Mesodermal cell (in vitro differentiated cells): ENCODE results near the gene CA10.

Source experiments
- H3K27ac ChIP-seq: 2 replicates; pipeline ENCODE4 v1.7.0; 2013; ENCODE audit warnings: mild to moderate bottlenecking, low read depth, low read length, moderate library complexity; ENCODE audit not compliant: severe bottlenecking
- H3K36me3 ChIP-seq: 2 replicates; pipeline ENCODE4 v1.7.1; 2013; ENCODE audit warnings: mild to moderate bottlenecking, low read length, moderate library complexity; ENCODE audit not compliant: control insufficient read depth, insufficient read depth
- H3K4me1 ChIP-seq: one replicate; pipeline ENCODE4 v1.7.1; 2013; ENCODE audit warnings: mild to moderate bottlenecking, low read length; ENCODE audit not compliant: insufficient read depth, control insufficient read depth, poor library complexity, severe bottlenecking
- H3K4me3 ChIP-seq: 2 replicates; pipeline ENCODE4 v1.7.0; 2013; ENCODE audit warnings: low read length, control low read depth, mild to moderate bottlenecking; ENCODE audit not compliant: insufficient read depth, poor library complexity, severe bottlenecking; ENCODE audit errors: extremely low read depth
- H3K9me3 ChIP-seq: 2 replicates; pipeline ENCODE4 v1.7.1; 2013; ENCODE audit warnings: mild to moderate bottlenecking, low read length, moderate library complexity; ENCODE audit not compliant: control insufficient read depth
- WGBS, 2 experiments: methylation state at CpG; one replicate each; pipeline ENCODE4 v1.1.5; 2013; ENCODE audit warnings: missing lambda C conversion rate in 2 of 2; ENCODE audit not compliant: insufficient coverage in 2 of 2; 5-methylcytosine and 5-hydroxymethylcytosine counted together

CA10 gene

GRCh38 chr17:51748749-51749604 lies 409.5 kb downstream of the CA10 start:
- Histone ChIP-seq H3K9me3 (no peaks in the 10 kb centered on the region), H3K27ac (no peak overlapping the region), H3K36me3 (no peaks in the 10 kb centered on the region), H3K4me3 (no peak overlapping the region), H3K4me1 (peaks cover 4% of the 10 kb centered on the region)
- whole genome bisulfite sequencing, 2 experiments, result 83 to 94% methylated on average over 7 to 8 of the region's 9 CpGs

- H3K9me3 ChIP-seq, result no peaks in the 10 kb centered on the region
- H3K4me3 ChIP-seq, result no peak overlapping the region
- no peaks in the 10 kb centered on the region for H3K36me3 ChIP-seq
- peaks cover 4% of the 10 kb centered on the region for H3K4me1 ChIP-seq
- H3K27ac ChIP-seq, result peak overlapping the region; percentile 41
These were observed 412.1 kb downstream of the CA10 start for GRCh38 chr17:51746421-51746820.

GRCh38 chr17:51745993-51746392 lies 412.5 kb downstream of the CA10 start:
- 60% methylated on average over 1 of the region's 2 CpGs; no CpG with 5 or more reads in 1 of the 2 experiments for WGBS, 2 experiments
- Histone ChIP-seq H3K9me3 (no peaks in the 10 kb centered on the region), H3K4me3 (no peak overlapping the region), H3K36me3 (no peaks in the 10 kb centered on the region), H3K27ac (peak overlapping the region; percentile 41), H3K4me1 (peaks cover 4% of the 10 kb centered on the region)

- H3K9me3 ChIP-seq, result no peaks in the 10 kb centered on the region
- H3K4me1 ChIP-seq, result peaks cover 4% of the 10 kb centered on the region
- H3K27ac ChIP-seq, result no peak overlapping the region
- H3K4me3 ChIP-seq, result no peak overlapping the region
- H3K36me3 ChIP-seq, result no peaks in the 10 kb centered on the region
- no CpG with 5 or more reads among the region's 4 CpGs for WGBS, 2 experiments
These were observed 415.0 kb downstream of the CA10 start for GRCh38 chr17:51743477-51743876.

- Histone ChIP-seq H3K4me3 (no peak overlapping the region), H3K9me3 (no peaks in the 10 kb centered on the region)
These were observed 415.9 kb downstream of the CA10 start for GRCh38 chr17:51742571-51742970.

GRCh38 chr17:51741458-51741857 lies 417.1 kb downstream of the CA10 start:
- Histone ChIP-seq H3K9me3 (no peaks in the 10 kb centered on the region), H3K4me3 (no peak overlapping the region), H3K27ac (no peak overlapping the region), H3K36me3 (no peaks in the 10 kb centered on the region), H3K4me1 (peaks cover 4% of the 10 kb centered on the region)

More at GRCh38 chr17:51742571-51742970, 415.9 kb downstream of the CA10 start:
- Histone ChIP-seq H3K36me3 (no peaks in the 10 kb centered on the region), H3K27ac (no peak overlapping the region), H3K4me1 (peaks cover 4% of the 10 kb centered on the region)

- H3K4me1 ChIP-seq, result no peaks in the 10 kb centered on the region
- no peaks in the 10 kb centered on the region for H3K36me3 ChIP-seq
- WGBS, 2 experiments, result 68 to 76% methylated on average over 5 of the region's 5 CpGs
- H3K4me3 ChIP-seq, result no peak overlapping the region
- H3K27ac ChIP-seq, result no peak overlapping the region
- H3K9me3 ChIP-seq, result no peaks in the 10 kb centered on the region
These were observed 418.0 kb downstream of the CA10 start for GRCh38 chr17:51740531-51740930.

GRCh38 chr17:51739245-51739886 lies 419.1 kb downstream of the CA10 start:
- Histone ChIP-seq H3K4me3 (no peak overlapping the region), H3K27ac (no peak overlapping the region), H3K36me3 (no peaks in the 10 kb centered on the region), H3K4me1 (no peaks in the 10 kb centered on the region), H3K9me3 (no peaks in the 10 kb centered on the region)
- WGBS, 2 experiments, result 63 to 92% methylated on average over 4 of the region's 6 CpGs

GRCh38 chr17:51736356-51736755 lies 422.2 kb downstream of the CA10 start:
- WGBS, 2 experiments, result 82 to 100% methylated on average over 1 of the region's 2 CpGs
- H3K9me3 ChIP-seq, result no peaks in the 10 kb centered on the region
- no peak overlapping the region for H3K27ac ChIP-seq
- no peaks in the 10 kb centered on the region for H3K4me1 ChIP-seq
- H3K4me3 ChIP-seq, result no peak overlapping the region
- no peaks in the 10 kb centered on the region for H3K36me3 ChIP-seq

GRCh38 chr17:51734976-51735375 lies 423.5 kb downstream of the CA10 start:
- no peaks in the 10 kb centered on the region for H3K4me1 ChIP-seq
- H3K36me3 ChIP-seq, result no peaks in the 10 kb centered on the region
- H3K4me3 ChIP-seq, result no peak overlapping the region
- no peaks in the 10 kb centered on the region for H3K9me3 ChIP-seq
- 82 to 100% methylated on average over 1 to 2 of the region's 2 CpGs for WGBS, 2 experiments
- no peak overlapping the region for H3K27ac ChIP-seq

- Histone ChIP-seq H3K4me1 (no peaks in the 10 kb centered on the region), H3K9me3 (no peaks in the 10 kb centered on the region), H3K27ac (no peak overlapping the region), H3K36me3 (no peaks in the 10 kb centered on the region), H3K4me3 (no peak overlapping the region)
- 80 to 89% methylated on average over 2 to 3 of the region's 4 CpGs for WGBS, 2 experiments
These were observed 424.1 kb downstream of the CA10 start for GRCh38 chr17:51734462-51734861.
